CD14-positive monocyte (primary cell): ENCODE measurements around the gene NAA16. TPM values are rescaled to one million over a fixed set of nuclear protein-coding genes. Genes with fewer than 3 reads are reported as not detected.

Experiments
- DNase-seq, 3 donors: peaks; one replicate each; pipeline ENCODE4 v3.0.0-alpha.2; 2011 to 2022
- H2AFZ ChIP-seq: 2 replicates; pipeline ENCODE4 v1.6.0; 2012; ENCODE audit warnings: mild to moderate bottlenecking, low read depth, low read length, inconsistent platforms; ENCODE audit not compliant: insufficient read depth, poor library complexity, severe bottlenecking
- H3K27ac ChIP-seq, 2 donors: 1 replicate in 1 of 2; 2 replicates in 1 of 2; pipeline ENCODE4 v1.5.1; 2012 to 2013; ENCODE audit warnings: low read length in 2 of 2, control low read depth in 1 of 2, inconsistent platforms in 1 of 2, low read depth in 1 of 2, mild to moderate bottlenecking in 1 of 2
- H3K27me3 ChIP-seq, 2 donors: one replicate each; pipeline versions ENCODE4 v1.6.0 to v1.6.1; 2011 to 2013; ENCODE audit warnings: low read length in 2 of 2; ENCODE audit not compliant: control insufficient read depth in 2 of 2, insufficient read depth in 2 of 2
- H3K36me3 ChIP-seq, 2 donors: replicated peaks in 1 of 2; 1 replicate in 1 of 2; 2 replicates in 1 of 2; pipeline versions ENCODE4 v1.5.1 to v1.6.1; 2012 to 2013; ENCODE audit warnings: low read length in 2 of 2, control low read depth in 1 of 2, inconsistent platforms in 1 of 2, mild to moderate bottlenecking in 1 of 2; ENCODE audit not compliant: insufficient read depth in 2 of 2, control insufficient read depth in 1 of 2
- H3K4me1 ChIP-seq, 2 donors: 1 replicate in 1 of 2; 2 replicates in 1 of 2; pipeline versions ENCODE4 v1.5.1 to v1.6.1; 2012 to 2013; ENCODE audit warnings: low read length in 2 of 2, control low read depth in 1 of 2, inconsistent platforms in 1 of 2, mild to moderate bottlenecking in 1 of 2, moderate library complexity in 1 of 2; ENCODE audit not compliant: insufficient read depth in 2 of 2, control insufficient read depth in 1 of 2
- H3K4me2 ChIP-seq: replicated peaks from 2 replicates; pipeline ENCODE3; 2012; ENCODE audit warnings: low read length, moderate library complexity, mild to moderate bottlenecking; ENCODE audit not compliant: poor library complexity, severe bottlenecking; ENCODE audit errors: extremely low read depth
- H3K4me3 ChIP-seq, 3 experiments: fragments of 200-600 bp in 1 of 3; sonication (generic) in 1 of 3; replicated peaks in 1 of 3; 1 replicate in 2 of 3; 2 replicates in 1 of 3; pipeline ENCODE4 v1.5.1; 2011 to 2013; ENCODE audit warnings: low read length in 3 of 3, mild to moderate bottlenecking in 3 of 3, control low read depth in 2 of 3, low read depth in 2 of 3, inconsistent platforms in 1 of 3, moderate library complexity in 1 of 3
- H3K79me2 ChIP-seq: 2 replicates; pipeline ENCODE4 v1.6.0; 2012; ENCODE audit warnings: mild to moderate bottlenecking, control low read depth, inconsistent platforms, low read length, moderate library complexity; ENCODE audit not compliant: insufficient read depth
- H3K9ac ChIP-seq: 2 replicates; pipeline ENCODE4 v1.6.0; 2017; ENCODE audit warnings: low read length, mild to moderate bottlenecking; ENCODE audit not compliant: insufficient read depth, poor library complexity, severe bottlenecking
- H3K9me3 ChIP-seq, 2 donors: replicated peaks in 1 of 2; 1 replicate in 1 of 2; 2 replicates in 1 of 2; pipeline versions ENCODE4 v1.5.1 to v1.6.1; 2012 to 2013; ENCODE audit warnings: low read length in 2 of 2, control low read depth in 1 of 2; ENCODE audit not compliant: control insufficient read depth in 1 of 2, insufficient read depth in 1 of 2
- H4K20me1 ChIP-seq: 2 replicates; pipeline ENCODE4 v1.6.0; 2012; ENCODE audit warnings: mild to moderate bottlenecking, low read length, control low read depth, moderate library complexity; ENCODE audit not compliant: insufficient read depth
- H3K27ac Mint-ChIP-seq, 7 donors: one replicate each; pipeline ENCODE4 v1.8.0; 2020; ENCODE audit warnings: mild to moderate bottlenecking in 7 of 7, mixed read lengths in 7 of 7, moderate library complexity in 6 of 7, inconsistent platforms in 2 of 7
- H3K27me3 Mint-ChIP-seq, 3 donors: one replicate each; pipeline ENCODE4 v1.8.0; 2021 to 2022; ENCODE audit warnings: low read depth in 3 of 3, mild to moderate bottlenecking in 3 of 3, mixed read lengths in 3 of 3, moderate library complexity in 3 of 3, inconsistent platforms in 1 of 3
- H3K36me3 Mint-ChIP-seq, 2 donors: one replicate each; pipeline ENCODE4 v1.8.0; 2020; ENCODE audit warnings: mixed read lengths in 2 of 2, inconsistent platforms in 1 of 2, mild to moderate bottlenecking in 1 of 2
- H3K4me1 Mint-ChIP-seq: one replicate; pipeline ENCODE4 v1.8.0; 2020; ENCODE audit warnings: mild to moderate bottlenecking, mixed read lengths
- H3K4me3 Mint-ChIP-seq, 2 donors: one replicate each; pipeline ENCODE4 v1.8.0; 2020; ENCODE audit warnings: mild to moderate bottlenecking in 2 of 2, mixed read lengths in 2 of 2, moderate library complexity in 1 of 2
- H3K9me3 Mint-ChIP-seq, 7 donors: one replicate each; pipeline ENCODE4 v1.8.0; 2020 to 2022; ENCODE audit warnings: mixed read lengths in 7 of 7, mild to moderate bottlenecking in 6 of 7, moderate library complexity in 6 of 7, inconsistent platforms in 2 of 7
- WGBS: methylation state at CpG from one replicate; pipeline ENCODE4 v1.1.5; 2013; ENCODE audit warnings: missing lambda C conversion rate; ENCODE audit not compliant: insufficient coverage; 5-methylcytosine and 5-hydroxymethylcytosine counted together
- intact Hi-C, 2 donors: fragments of 100-400 bp; cut with micrococcal nuclease; formaldehyde crosslinking; loops; one replicate each; pipeline versions ENCODE4 v1.15.0 to v1.15.1; 2023
- polyA plus RNA-seq, 3 donors: library from polyadenylated mRNA; depleted of rRNA in 1 of 3; unstranded in 2 of 3; stranded (reverse) in 1 of 3; fragments of 300-500 nt in 2 of 3; fragments of >200 nt in 1 of 3; fragmentation: Illumina TruSeq in 2 of 3; gene quantifications; 1 replicate in 2 of 3; 2 replicates in 1 of 3; pipeline ENCODE4 v1.2.3, GENCODE V29; 2012 to 2021
- TF ChIP-seq, protein P1 (sequence below): fragments of 200-600 bp; IDR thresholded peaks from one replicate; pipeline ENCODE4 v1.8.0; 2022; ENCODE audit warnings: antibody characterized with exemption, mild to moderate bottlenecking

The NAA16 gene
- polyA plus RNA-seq, 3 donors = 3.8 to 20.6 (median 5.9) TPM

DNA sequence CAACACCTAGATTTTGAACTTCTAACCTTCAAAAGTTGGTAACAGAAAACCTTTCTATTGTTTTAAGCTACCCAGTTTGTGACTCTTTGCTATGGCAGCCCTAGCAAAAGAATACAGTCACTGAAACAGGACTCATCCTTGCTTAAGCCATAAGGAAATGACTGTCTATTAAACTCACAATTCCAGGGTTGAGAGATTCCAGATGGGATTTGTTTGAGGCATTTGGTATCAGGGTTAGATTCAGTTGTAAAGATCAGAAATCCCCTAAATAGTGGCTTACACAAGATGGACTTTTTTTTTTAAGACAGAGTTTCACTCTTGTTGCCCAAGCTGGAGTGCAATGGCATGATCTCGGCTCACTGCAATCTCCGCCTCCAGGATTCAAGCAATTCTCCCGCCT lies 105.2 kb downstream of the NAA16 start:
- H3K27me3 Mint-ChIP-seq = peaks cover 0 to 2% (median 0%) of the 10 kb centered on the region in 3 donors

DNA sequence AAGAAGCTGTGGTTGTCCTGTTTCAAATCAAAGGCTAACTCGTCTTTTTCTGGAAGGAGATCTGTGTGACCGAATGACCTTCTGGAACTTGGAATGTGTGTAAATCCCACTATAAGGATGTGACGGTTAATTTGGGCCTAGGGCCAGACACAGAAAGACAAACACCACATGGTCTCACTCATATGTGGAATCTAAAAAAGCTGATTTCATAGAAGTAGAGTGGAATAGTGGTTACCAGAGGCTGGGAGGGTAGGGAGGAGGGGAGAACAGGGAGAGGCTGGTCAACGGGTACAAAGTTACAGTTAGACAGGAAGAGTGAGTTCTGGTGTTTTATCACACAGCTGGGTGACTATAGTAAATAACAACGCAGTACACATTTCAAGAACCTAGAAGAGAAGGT lies 107.0 kb downstream of the NAA16 start:
- no peaks in the 10 kb centered on the region for H3K9me3 ChIP-seq
- no peak overlapping the region for H3K4me3 ChIP-seq
- Mint-ChIP-seq H3K27ac (no peak overlapping the region), H3K9me3 (peaks cover 0 to 10% (median 2%) of the 10 kb centered on the region in 7 donors), H3K27me3 (peaks cover 0 to 2% (median 0%) of the 10 kb centered on the region in 3 donors), H3K4me3 (no peak overlapping the region), H3K4me1 (no peaks in the 10 kb centered on the region), H3K36me3 (no peaks in the 10 kb centered on the region)
- H3K4me1 ChIP-seq = no peaks in the 10 kb centered on the region
- no peak overlapping the region for H2AFZ ChIP-seq
- H4K20me1 ChIP-seq = no peaks in the 10 kb centered on the region
- no peaks in the 10 kb centered on the region for H3K27me3 ChIP-seq
- no peaks in the 10 kb centered on the region for H3K36me3 ChIP-seq
- H3K27ac ChIP-seq = no peak overlapping the region
- no peak overlapping the region for H3K4me2 ChIP-seq
- TF ChIP-seq, protein P1, sequence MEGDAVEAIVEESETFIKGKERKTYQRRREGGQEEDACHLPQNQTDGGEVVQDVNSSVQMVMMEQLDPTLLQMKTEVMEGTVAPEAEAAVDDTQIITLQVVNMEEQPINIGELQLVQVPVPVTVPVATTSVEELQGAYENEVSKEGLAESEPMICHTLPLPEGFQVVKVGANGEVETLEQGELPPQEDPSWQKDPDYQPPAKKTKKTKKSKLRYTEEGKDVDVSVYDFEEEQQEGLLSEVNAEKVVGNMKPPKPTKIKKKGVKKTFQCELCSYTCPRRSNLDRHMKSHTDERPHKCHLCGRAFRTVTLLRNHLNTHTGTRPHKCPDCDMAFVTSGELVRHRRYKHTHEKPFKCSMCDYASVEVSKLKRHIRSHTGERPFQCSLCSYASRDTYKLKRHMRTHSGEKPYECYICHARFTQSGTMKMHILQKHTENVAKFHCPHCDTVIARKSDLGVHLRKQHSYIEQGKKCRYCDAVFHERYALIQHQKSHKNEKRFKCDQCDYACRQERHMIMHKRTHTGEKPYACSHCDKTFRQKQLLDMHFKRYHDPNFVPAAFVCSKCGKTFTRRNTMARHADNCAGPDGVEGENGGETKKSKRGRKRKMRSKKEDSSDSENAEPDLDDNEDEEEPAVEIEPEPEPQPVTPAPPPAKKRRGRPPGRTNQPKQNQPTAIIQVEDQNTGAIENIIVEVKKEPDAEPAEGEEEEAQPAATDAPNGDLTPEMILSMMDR = no peak
- no peaks in the 10 kb centered on the region for H3K79me2 ChIP-seq
- no peak overlapping the region for H3K9ac ChIP-seq
- 56% methylated on average over 1 of the region's 5 CpGs for WGBS
- intact Hi-C loops = no loop called here
- DNase-seq = no peak

More for the DNA sequence above, 105.2 kb downstream of the NAA16 start:
- H3K36me3 Mint-ChIP-seq = no peaks in the 10 kb centered on the region
- Histone ChIP-seq H3K27ac (no peak overlapping the region), H4K20me1 (no peaks in the 10 kb centered on the region), H3K4me3 (no peak overlapping the region), H3K36me3 (no peaks in the 10 kb centered on the region), H3K9me3 (no peaks in the 10 kb centered on the region), H3K79me2 (no peaks in the 10 kb centered on the region), H3K4me1 (no peaks in the 10 kb centered on the region), H3K9ac (no peak overlapping the region), H2AFZ (no peak overlapping the region), H3K4me2 (no peak overlapping the region), H3K27me3 (no peaks in the 10 kb centered on the region)
- no peaks in the 10 kb centered on the region for H3K4me1 Mint-ChIP-seq
- peaks cover 0 to 5% (median 2%) of the 10 kb centered on the region in 7 donors for H3K9me3 Mint-ChIP-seq
- TF ChIP-seq, protein P1 = no peak
- intact Hi-C loops = no loop called here
- DNase-seq = no peak
- H3K27ac Mint-ChIP-seq = no peak overlapping the region
- H3K4me3 Mint-ChIP-seq = no peak overlapping the region
- no CpG with 5 or more reads among the region's 3 CpGs for WGBS
